GM23338 (cell line): ENCODE results near the gene FOXP4. TPM values are rescaled to one million over a fixed set of nuclear protein-coding genes. Genes with fewer than 3 reads are reported as not detected.

Source experiments
- ATAC-seq: fragments of 200-7000 bp; cut with Tn5 transposase; 3 replicates; pipeline ENCODE4 v1.9.1; 2020
- DNase-seq: peaks from one replicate; pipeline ENCODE4 v3.0.0-alpha.2; 2015; ENCODE audit warnings: low spot score
- H2AFZ ChIP-seq: fragments of 200-600 bp; sonication (generic); 2 replicates; pipeline ENCODE4 v1.8.0; 2016; ENCODE audit warnings: antibody characterized with exemption, mild to moderate bottlenecking, moderate library complexity
- H3F3A ChIP-seq: fragments of 200-600 bp; sonication (generic); replicated peaks from 2 replicates; pipeline ENCODE4 v1.8.0; 2017; ENCODE audit warnings: antibody characterized with exemption, mixed run types, low read depth
- H3K27ac ChIP-seq: fragments of 200-600 bp; sonication (generic); 2 replicates; pipeline ENCODE4 v1.6.1; 2016; ENCODE audit warnings: low read depth
- H3K27me3 ChIP-seq: fragments of 200-600 bp; sonication (generic); 2 replicates; pipeline ENCODE4 v1.8.0; 2016; ENCODE audit warnings: mild to moderate bottlenecking, mixed run types, moderate library complexity; ENCODE audit not compliant: insufficient read depth
- H3K36me3 ChIP-seq: fragments of 200-600 bp; sonication (generic); 2 replicates; pipeline ENCODE4 v1.8.0; 2016; ENCODE audit warnings: mild to moderate bottlenecking; ENCODE audit not compliant: insufficient read depth
- H3K4me1 ChIP-seq: fragments of 200-600 bp; sonication (generic); 2 replicates; pipeline ENCODE4 v1.8.0; 2016; ENCODE audit warnings: mild to moderate bottlenecking, moderate library complexity; ENCODE audit not compliant: insufficient read depth
- H3K4me2 ChIP-seq: fragments of 200-600 bp; sonication (generic); 2 replicates; pipeline ENCODE4 v1.7.1; 2017; ENCODE audit warnings: mixed run types
- H3K4me3 ChIP-seq: fragments of 200-600 bp; sonication (generic); 2 replicates; pipeline ENCODE4 v1.6.1; 2016; ENCODE audit warnings: mixed run types
- H3K79me2 ChIP-seq: fragments of 200-600 bp; sonication (generic); replicated peaks from 2 replicates; pipeline ENCODE4 v1.8.0; 2017; ENCODE audit warnings: mild to moderate bottlenecking; ENCODE audit not compliant: insufficient read depth
- H3K9me2 ChIP-seq: fragments of 200-600 bp; sonication (generic); 2 replicates; pipeline ENCODE4 v1.8.0; 2017; ENCODE audit not compliant: insufficient read depth
- H4K20me1 ChIP-seq: fragments of 200-600 bp; sonication (generic); replicated peaks from 2 replicates; pipeline ENCODE4 v1.8.0; 2017; ENCODE audit warnings: mild to moderate bottlenecking; ENCODE audit not compliant: insufficient read depth
- H3K27ac Mint-ChIP-seq: 2 replicates; pipeline ENCODE4 v1.8.0; 2020; ENCODE audit warnings: inconsistent platforms, mild to moderate bottlenecking, moderate library complexity, mixed read lengths
- H3K27me3 Mint-ChIP-seq: 3 replicates; pipeline ENCODE4 v1.8.0; 2022; ENCODE audit warnings: low read depth, mild to moderate bottlenecking, moderate library complexity, mixed read lengths, inconsistent platforms; ENCODE audit not compliant: insufficient read depth, poor library complexity
- H3K36me3 Mint-ChIP-seq: 3 replicates; pipeline ENCODE4 v1.8.0; 2021; ENCODE audit warnings: low read depth, mild to moderate bottlenecking, inconsistent platforms, moderate library complexity, mixed read lengths
- H3K4me1 Mint-ChIP-seq: 3 replicates; pipeline ENCODE4 v1.8.0; 2020; ENCODE audit warnings: mild to moderate bottlenecking, inconsistent platforms, mixed read lengths
- H3K4me3 Mint-ChIP-seq: 3 replicates; pipeline ENCODE4 v1.8.0; 2021; ENCODE audit warnings: moderate library complexity, mild to moderate bottlenecking, inconsistent platforms, mixed read lengths
- H3K9me3 Mint-ChIP-seq: 3 replicates; pipeline ENCODE4 v1.8.0; 2020; ENCODE audit warnings: moderate library complexity, mild to moderate bottlenecking, inconsistent platforms, mixed read lengths
- CREB1 ChIP-seq: fragments of 250-450 bp; sonication (Bioruptor Pico); IDR thresholded peaks from 2 replicates; pipeline ENCODE4 v1.5.0; 2020; ENCODE audit warnings: low read depth, mild to moderate bottlenecking, moderate library complexity
- EZH2 ChIP-seq: fragments of 200-600 bp; sonication (generic); IDR thresholded peaks from one replicate; pipeline ENCODE4 v1.8.0; 2017; ENCODE audit warnings: antibody characterized with exemption, mild to moderate bottlenecking, low read depth; ENCODE audit not compliant: unreplicated experiment
- EZH2phosphoT487 ChIP-seq: fragments of 200-600 bp; sonication (generic); IDR thresholded peaks from one replicate; pipeline ENCODE4 v1.8.1; 2018; ENCODE audit warnings: antibody characterized with exemption; ENCODE audit not compliant: unreplicated experiment
- NANOG ChIP-seq: IDR thresholded peaks from 2 replicates; pipeline ENCODE4 v1.6.1; 2016; ENCODE audit warnings: antibody characterized with exemption, borderline replicate concordance
- POLR2AphosphoS5 ChIP-seq: IDR thresholded peaks from 2 replicates; pipeline ENCODE4 v1.6.1; 2016; ENCODE audit warnings: antibody characterized with exemption, low read depth
- STAT1 ChIP-seq: IDR thresholded peaks from one replicate; pipeline ENCODE4 v1.6.1; 2016; ENCODE audit warnings: antibody characterized with exemption; ENCODE audit not compliant: unreplicated experiment
- ZNF114 ChIP-seq: fragments of 250-450 bp; sonication (Bioruptor Pico); IDR thresholded peaks from 2 replicates; pipeline ENCODE4 v1.5.0; 2020; ENCODE audit warnings: mild to moderate bottlenecking, moderate library complexity
- ZNF331 ChIP-seq: fragments of 250-450 bp; sonication (Bioruptor Pico); IDR thresholded peaks from 2 replicates; pipeline ENCODE4 v1.5.0; 2020; ENCODE audit warnings: low read depth, mild to moderate bottlenecking, moderate library complexity
- ZNF462 ChIP-seq: fragments of 250-450 bp; sonication (Bioruptor Pico); IDR thresholded peaks from 2 replicates; pipeline ENCODE4 v1.5.0; 2020; ENCODE audit warnings: mild to moderate bottlenecking, moderate library complexity
- polyA plus RNA-seq: library from polyadenylated mRNA; unstranded; fragments of >200 nt; fragmentation: Nextera tagmentation; extraction: Ambion mirVana; gene quantifications from 2 replicates; pipeline ENCODE4 v1.2.1, GENCODE V29; 2016
- total RNA-seq: library from RNA; depleted of rRNA; stranded (reverse); fragments of >200 nt; shearing (Covaris generic); gene quantifications from 2 replicates; pipeline ENCODE4 v1.2.3, GENCODE V29; 2014

Gene FOXP4
- total and polyA plus RNA-seq, 2 experiments from 2014 or later: 5.1 to 13.5 TPM

GRCh38 chr6:41635365-41635764 lies 89.2 kb downstream of the FOXP4 start:
- H3K27ac ChIP-seq: no peak overlapping the region
- peaks cover 52% of the 10 kb centered on the region for H3K27me3 Mint-ChIP-seq

More at GRCh38 chr6:41635365-41635764, 89.2 kb downstream of the FOXP4 start:
- ATAC-seq (no peak), DNase-seq (no peak)
- H4K20me1 ChIP-seq: no peaks in the 10 kb centered on the region
- H3K79me2 ChIP-seq: no peaks in the 10 kb centered on the region; the same call in 1 of the 2 replicates
- Mint-ChIP-seq H3K9me3 (no peaks in the 10 kb centered on the region; the same call in 2 of the 3 replicates), H3K27ac (no peak overlapping the region), H3K4me3 (no peak overlapping the region), H3K4me1 (peaks cover 36% of the 10 kb centered on the region), H3K36me3 (no peaks in the 10 kb centered on the region; the same call in 2 of the 3 replicates)
- no peaks in the 10 kb centered on the region for H3K36me3 ChIP-seq
- no peak overlapping the region for H2AFZ ChIP-seq
- H3K4me1 ChIP-seq: peaks cover 35% of the 10 kb centered on the region
- no peaks in the 10 kb centered on the region for H3K9me2 ChIP-seq
- H3K4me3 ChIP-seq: no peak overlapping the region
- TF ChIP-seq EZH2phosphoT487: no peak
- TF ChIP-seq POLR2AphosphoS5: no peak
- no peak for TF ChIP-seq ZNF331
- TF ChIP-seq NANOG: no peak
- TF ChIP-seq ZNF114 (CRISPR knock-in tag): no peak
- TF ChIP-seq CREB1: no peak
- TF ChIP-seq STAT1: no peak
- no peak for TF ChIP-seq ZNF462 (CRISPR knock-in tag)
- no peak for TF ChIP-seq EZH2
- H3K27me3 ChIP-seq: peaks cover 57% of the 10 kb centered on the region
- H3K4me2 ChIP-seq: no peak overlapping the region
- 0 out of 2 replicates have a peak, but pooled peaks cover 9% of the 10 kb centered on the region for H3F3A ChIP-seq
